ENCODE results near the gene LRP8. TPM values are rescaled to one million over a fixed set of nuclear protein-coding genes. Genes with fewer than 3 reads are reported as not detected.
A peak's percentile ranks its signal among the peaks of the same experiment; 100 is the strongest.

The LRP8 gene
- total and polyA plus RNA-seq, 2 of the 13 experiments (the other 11 are each of a cell fraction or from before 2014, with no cell fraction given), result 17.3 to 17.4 TPM

GRCh38 chr1:53238197-53239155 is 89.4 kb downstream of the LRP8 start, which contains the start of gene MAGOH (continued):
- TF ChIP-seq ZBTB42 (CRISPR knock-in tag; IDR thresholded peaks at IDR 0.05), result no peak
- no peak for TF ChIP-seq MBNL3 (CRISPR knock-in tag; conservative IDR thresholded peaks at IDR 0.05)
- TF ChIP-seq LBX2 (CRISPR knock-in tag; IDR thresholded peaks at IDR 0.05; ENCODE audit: borderline replicate concordance), result no peak; the same call in 1 of the 2 replicates
- TF ChIP-seq ZNF260 (CRISPR knock-in tag; IDR thresholded peaks at IDR 0.05; ENCODE audit: borderline replicate concordance, low read depth), result no peak
- TF ChIP-seq HNRNPL (IDR thresholded peaks at IDR 0.05; ENCODE audit: low read depth, low read length), result no peak
- no peak for TF ChIP-seq TFE3 (CRISPR knock-in tag; IDR thresholded peaks at IDR 0.05)
- TF ChIP-seq CENPBD1 (CRISPR knock-in tag; IDR thresholded peaks at IDR 0.05; ENCODE audit: borderline replicate concordance, low read depth), result peak; percentile 35; the same call in 1 of the 2 replicates
- TF ChIP-seq NBN (conservative IDR thresholded peaks at IDR 0.05), result no peak
- no peak for TF ChIP-seq ZNF121 (CRISPR knock-in tag; IDR thresholded peaks at IDR 0.05)
- TF ChIP-seq JARID2 (CRISPR knock-in tag; IDR thresholded peaks at IDR 0.05; ENCODE audit: insufficient replicate concordance), result no peak
- TF ChIP-seq MEIS1 (CRISPR knock-in tag; IDR thresholded peaks at IDR 0.05; ENCODE audit: borderline replicate concordance), result peak; percentile 72; the same call in 1 of the 2 replicates
- no peak; the same call in 1 of the 2 replicates for TF ChIP-seq WIZ (CRISPR knock-in tag; IDR thresholded peaks at IDR 0.05)
- no peak for TF ChIP-seq ZNF33B (CRISPR knock-in tag; IDR thresholded peaks at IDR 0.05)
- 0 out of 2 replicates have a peak, but pooled peaks have one; percentile 33 for TF ChIP-seq ZNF451 (CRISPR knock-in tag; IDR thresholded peaks at IDR 0.05)
- 0 out of 2 replicates have a peak, but pooled peaks have one; percentile 77 for TF ChIP-seq ZBTB38 (CRISPR knock-in tag; IDR thresholded peaks at IDR 0.05)
- TF ChIP-seq CBX1 (IDR thresholded peaks at IDR 0.05; ENCODE audit: low read depth), result peak; percentile 25
- TF ChIP-seq ZSCAN9 (CRISPR knock-in tag; IDR thresholded peaks at IDR 0.05; ENCODE audit: borderline replicate concordance), result peak; percentile 81; the same call in 1 of the 2 replicates
- TF ChIP-seq ZNF770 (CRISPR knock-in tag; IDR thresholded peaks at IDR 0.05), result no peak
- TF ChIP-seq TEF (CRISPR knock-in tag; IDR thresholded peaks at IDR 0.05), result no peak
- TF ChIP-seq TOE1 (CRISPR knock-in tag; IDR thresholded peaks at IDR 0.05), result no peak
- TF ChIP-seq KLF11 (CRISPR knock-in tag; IDR thresholded peaks at IDR 0.05), result 0 out of 2 replicates have a peak, but pooled peaks have one; percentile 36
